ENCODE results near the gene ACTN3.
A peak's percentile ranks its signal among the peaks of the same experiment; 100 is the strongest.
"Not testable (repeated sequence)": the region's sequence is repeated elsewhere in the genome, so short reads cannot be mapped to it uniquely, and the experiment has no call there.

Gene ACTN3

GRCh38 chr11:66567787-66568123 lies 21.1 kb downstream of the ACTN3 start:
- no peak for DNase-seq

GRCh38 chr11:66568124-66568916 lies 21.6 kb downstream of the ACTN3 start, which contains the start of gene CTSF:
CTSF (minus strand) TSS chr11:66568606; CDS start chr11:66568486, 120 bp downstream.
- no peak for DNase-seq

DNA sequence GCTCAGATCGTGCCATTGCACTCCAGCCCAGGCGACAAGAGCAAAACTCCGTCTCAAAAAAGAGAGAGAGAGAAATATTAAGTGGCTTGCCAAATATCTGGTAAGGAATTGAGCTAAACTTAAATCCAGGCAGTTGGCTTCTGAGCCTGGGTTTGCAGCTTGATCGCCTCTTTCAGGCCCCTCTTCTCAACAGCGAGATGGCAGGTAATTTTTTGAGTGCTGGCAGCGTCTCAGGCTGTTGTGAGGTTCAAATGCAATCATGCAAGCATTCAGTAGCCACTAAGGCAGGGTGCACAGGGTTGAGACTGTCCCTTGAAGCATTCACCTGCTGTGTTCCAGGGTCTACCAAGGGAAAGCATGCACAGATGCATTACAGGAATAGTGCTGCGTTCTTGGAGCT lies 22.4 kb downstream of the ACTN3 start:
- DNase-seq: no peak

- no peak for DNase-seq
These were observed 23.6 kb downstream of the ACTN3 start for GRCh38 chr11:66570079-66570849.

DNA sequence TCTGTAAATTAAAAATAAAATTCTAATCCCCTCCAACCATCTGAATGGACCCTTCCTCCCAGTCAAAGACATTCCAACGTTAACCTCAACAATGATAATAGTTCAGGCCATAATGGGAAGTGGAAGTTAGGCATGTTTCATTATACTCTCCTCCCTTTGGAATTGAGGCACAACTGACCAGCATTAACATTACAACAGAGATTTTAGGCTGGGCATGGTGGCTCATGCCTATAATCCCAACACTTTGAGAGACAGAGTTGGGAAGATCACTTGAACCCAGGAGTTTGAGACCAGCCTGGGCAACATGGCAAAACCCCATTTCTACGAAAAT lies 24.1 kb downstream of the ACTN3 start:
- no peak for DNase-seq

DNA sequence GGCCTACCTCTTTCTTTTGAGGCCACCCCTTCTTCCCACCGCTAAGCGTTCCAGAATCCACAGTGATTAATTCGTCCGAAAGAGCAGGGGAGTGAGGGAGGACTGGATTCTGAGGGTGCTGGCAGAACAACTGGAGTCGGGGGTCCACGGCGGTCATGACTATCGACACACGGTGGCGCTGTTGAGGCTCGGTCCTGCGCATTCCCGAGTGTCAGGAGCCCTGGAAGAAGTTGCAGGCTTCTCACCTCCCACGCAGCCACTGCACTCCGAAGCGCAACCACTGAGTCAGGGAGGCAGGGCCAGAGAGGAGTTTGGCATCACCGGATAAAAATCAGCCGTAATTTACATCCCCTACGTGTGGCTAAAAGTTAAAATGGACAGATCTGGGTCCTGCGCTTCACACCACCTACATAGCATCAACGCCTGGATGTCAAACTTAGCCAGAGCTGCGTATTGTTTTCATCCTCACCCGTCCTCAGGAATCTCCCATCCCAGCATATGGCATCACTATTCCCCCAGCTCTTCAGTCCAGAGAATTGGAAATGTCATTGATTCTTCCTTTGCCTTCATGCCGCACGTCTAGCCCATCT lies 32.4 kb downstream of the ACTN3 start:
- DNase-seq: no peak

GRCh38 chr11:66580803-66581202 lies 34.1 kb downstream of the ACTN3 start:
- no peak for DNase-seq

GRCh38 chr11:66581261-66581660 lies 34.6 kb downstream of the ACTN3 start:
- DNase-seq: no peak

DNA sequence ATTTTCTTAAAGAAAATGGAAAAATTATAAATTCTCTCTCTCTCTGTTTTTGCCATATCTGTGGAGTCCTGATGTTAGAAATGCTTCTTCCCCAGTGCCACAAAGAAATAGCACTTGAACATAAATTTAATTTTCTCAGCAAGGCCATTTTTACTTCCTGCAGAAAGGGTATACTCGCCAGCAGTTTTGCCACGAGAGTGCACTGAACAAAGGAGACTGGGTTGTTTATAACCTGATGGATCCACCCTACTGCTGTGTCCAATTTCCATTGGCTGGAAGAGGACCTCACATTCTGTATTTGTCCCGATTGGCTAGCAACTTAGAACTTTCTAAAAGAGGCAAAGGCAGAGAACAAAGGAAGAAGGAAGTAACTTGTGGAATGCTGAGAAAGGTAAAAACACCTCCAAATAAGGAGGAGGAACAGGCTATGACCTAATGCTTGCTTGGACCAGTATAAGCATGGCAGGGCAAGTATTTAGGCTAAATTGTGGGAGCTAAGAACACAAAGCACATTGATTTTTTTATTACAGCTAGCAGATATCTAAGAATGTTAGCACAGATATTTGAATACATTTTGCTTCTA lies 36.0 kb downstream of the ACTN3 start:
- DNase-seq: not testable (repeated sequence)

DNA sequence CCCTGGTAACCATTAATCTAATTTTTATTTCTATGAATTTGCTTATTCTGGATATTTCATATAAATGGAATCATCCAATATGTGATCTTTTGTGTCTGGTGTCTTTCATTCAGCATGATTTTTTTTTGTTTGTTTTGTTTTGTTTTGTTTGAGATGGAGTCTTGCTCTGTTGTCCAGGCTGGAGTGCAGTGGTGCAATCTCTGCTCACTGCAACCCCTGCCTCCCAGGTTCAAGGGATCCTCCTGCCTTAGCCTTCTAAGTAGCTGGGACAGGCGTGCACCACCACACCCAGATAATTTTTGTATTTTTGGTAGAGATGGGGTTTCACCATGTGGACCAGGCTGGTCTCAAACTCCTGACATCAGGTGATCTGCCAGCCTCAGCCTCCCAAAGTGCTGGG lies 38.7 kb downstream of the ACTN3 start:
- DNase-seq: not testable (repeated sequence)

GRCh38 chr11:66586136-66586535 lies 39.4 kb downstream of the ACTN3 start:
- no peak for DNase-seq

- not testable (repeated sequence) for DNase-seq
These were observed 42.6 kb downstream of the ACTN3 start for GRCh38 chr11:66589315-66589714.

GRCh38 chr11:66589996-66590675 lies 43.4 kb downstream of the ACTN3 start:
- no peak for DNase-seq

GRCh38 chr11:66591175-66591574 lies 44.5 kb downstream of the ACTN3 start:
- no peak for DNase-seq

DNA sequence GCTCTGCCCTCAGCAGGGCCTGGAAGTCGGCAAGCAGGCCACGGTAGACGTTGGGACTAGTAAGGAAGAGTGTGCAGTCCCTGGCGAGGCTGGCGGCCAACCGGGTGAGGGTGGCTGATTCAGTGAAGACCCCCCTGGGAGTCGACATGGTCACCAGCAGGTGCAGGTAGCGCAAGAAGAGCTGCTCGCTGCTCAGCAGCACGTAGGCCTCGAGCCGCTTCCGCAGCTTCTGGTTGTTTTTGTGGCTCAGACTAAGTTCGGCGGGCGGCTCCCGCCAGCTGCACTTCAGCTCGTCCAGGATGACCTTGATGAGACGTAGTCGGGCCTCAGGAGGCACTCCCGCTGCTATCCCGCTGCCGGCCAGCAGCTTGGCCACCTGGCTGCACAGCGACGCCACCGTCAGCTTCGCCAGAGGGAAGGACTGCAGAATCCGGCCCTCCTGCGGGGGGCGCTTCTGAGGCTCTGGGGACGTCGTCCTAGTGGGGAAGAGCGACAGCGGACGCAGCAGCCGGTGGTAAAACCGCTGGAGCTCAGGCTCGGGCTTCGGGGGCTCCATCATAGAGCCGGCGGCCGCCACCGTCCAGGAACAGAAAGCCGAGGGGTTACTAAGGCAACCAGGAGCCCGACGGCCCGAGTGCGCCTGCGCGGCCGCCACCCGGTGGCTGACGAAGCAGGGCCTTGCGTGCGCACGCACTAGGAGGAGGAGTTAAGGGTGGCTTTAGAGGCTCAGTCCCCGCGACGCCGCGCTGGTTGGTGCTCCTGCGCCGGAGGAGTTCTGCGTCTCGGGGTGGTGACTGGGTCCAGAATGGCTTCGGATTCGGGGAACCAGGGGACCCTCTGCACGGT lies 46.0 kb downstream of the ACTN3 start, which contains the start of the genes CCDC87 and CCS:
TSS of gene CCDC87 (minus strand) at position 607 of the 846 bp plus-strand sequence. CDS start at position 559, 48 bp downstream.
TSS of gene CCS (plus strand) at position 729 of the 846 bp plus-strand sequence. CDS start at position 806, 77 bp downstream.
- peak; percentile 83 for DNase-seq

GRCh38 chr11:66593303-66593635 lies 46.6 kb downstream of the ACTN3 start:
- DNase-seq: no peak

DNA sequence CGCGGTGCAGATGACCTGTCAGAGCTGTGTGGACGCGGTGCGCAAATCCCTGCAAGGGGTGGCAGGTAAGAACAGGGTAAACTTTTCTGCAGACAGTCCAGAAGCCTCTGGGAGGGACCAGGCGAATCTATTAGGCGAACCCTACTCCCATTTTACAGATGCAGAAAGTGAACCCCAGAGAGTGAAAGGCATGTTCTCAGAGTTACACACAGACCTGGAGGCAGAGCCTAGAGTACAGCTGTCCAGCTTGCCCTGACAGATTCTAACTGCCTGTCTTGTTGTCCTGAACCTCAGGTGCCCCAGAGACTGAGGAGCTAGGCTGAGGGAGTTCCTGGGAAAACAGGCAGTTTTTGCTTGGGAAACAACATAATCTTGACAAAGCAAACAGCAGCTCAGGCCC lies 46.9 kb downstream of the ACTN3 start:
- no peak for DNase-seq

GRCh38 chr11:66595245-66595904 lies 48.7 kb downstream of the ACTN3 start:
- no peak for DNase-seq

- no peak for DNase-seq
These were observed 52.3 kb downstream of the ACTN3 start for GRCh38 chr11:66598993-66599392.

GRCh38 chr11:66600219-66600618 lies 53.5 kb downstream of the ACTN3 start:
- DNase-seq: no peak

DNA sequence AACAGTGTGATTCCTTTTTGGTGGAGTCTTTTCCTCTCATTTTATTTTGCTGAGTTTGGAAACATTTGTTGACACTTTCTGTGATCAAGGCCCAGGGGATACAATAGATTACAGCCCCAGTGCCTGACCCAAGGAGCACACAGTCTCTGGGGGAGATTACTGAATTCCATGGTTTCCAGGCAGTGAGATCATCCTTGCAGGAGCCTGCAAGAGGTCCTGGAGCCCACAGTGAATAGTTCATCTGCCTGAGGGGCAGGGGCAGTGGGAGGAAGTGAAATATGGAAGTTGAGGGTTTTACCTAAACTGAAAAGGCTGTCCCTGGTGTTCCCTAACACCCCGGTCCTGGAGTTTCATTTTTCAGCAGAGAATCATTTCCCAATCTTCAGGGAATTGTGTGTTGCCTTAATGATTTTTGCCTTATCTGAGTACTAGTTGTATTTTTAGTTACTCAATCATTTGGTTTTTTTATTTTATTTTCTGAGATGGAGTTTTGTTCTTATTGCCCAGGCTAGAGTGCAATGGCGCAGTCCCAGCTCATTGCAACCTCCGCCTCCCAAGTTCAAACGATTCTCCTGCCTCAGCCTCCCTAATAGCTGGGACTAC lies 54.0 kb downstream of the ACTN3 start:
- DNase-seq: no peak

Data from NCI-H2081 treated with DMSO at 0.1 percent for 48 hours (cell line).